Activated CD8-positive, alpha-beta memory T cell treated with anti-CD3 and anti-CD28 coated beads for 48 hours (primary cell): Measurements from ENCODE around the gene ETFA.
A peak's percentile ranks its signal among the peaks of the same experiment; 100 is the strongest.

Experiments used
- DNase-seq, 3 experiments: peaks; one replicate each; pipeline ENCODE4 v3.0.0-alpha.2; 2020; ENCODE audit warnings: low read depth in 2 of 3, low spot score in 2 of 3

The ETFA gene

GRCh38 chr15:76197703-76198455 is 113.4 kb downstream of the ETFA start:
- DNase-seq, result no peak

- no peak for DNase-seq
Observed at GRCh38 chr15:76196269-76197231, 114.7 kb downstream of the ETFA start.

GRCh38 chr15:76195506-76196268 is 115.6 kb downstream of the ETFA start:
- no peak for DNase-seq

DNA sequence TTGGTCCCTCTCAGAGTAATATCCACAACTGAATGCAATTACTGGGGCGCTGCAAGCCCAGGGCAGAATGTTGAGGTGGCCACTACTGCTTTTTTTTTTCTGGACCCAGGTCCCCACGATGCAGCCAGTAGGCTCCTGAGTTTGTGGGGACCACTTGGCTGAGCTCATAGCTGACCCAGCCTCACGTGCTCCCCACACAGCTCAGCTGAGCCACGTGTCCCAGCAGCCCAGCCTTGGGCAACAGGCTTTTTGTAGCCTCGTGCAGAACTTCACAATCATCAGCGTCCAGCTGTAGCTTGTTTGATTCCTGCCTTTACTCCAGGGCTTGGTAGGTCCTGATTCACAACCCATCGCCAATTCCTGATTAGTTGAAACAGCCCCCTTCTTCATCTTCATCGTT is 117.3 kb downstream of the ETFA start:
- no peak for DNase-seq

DNA sequence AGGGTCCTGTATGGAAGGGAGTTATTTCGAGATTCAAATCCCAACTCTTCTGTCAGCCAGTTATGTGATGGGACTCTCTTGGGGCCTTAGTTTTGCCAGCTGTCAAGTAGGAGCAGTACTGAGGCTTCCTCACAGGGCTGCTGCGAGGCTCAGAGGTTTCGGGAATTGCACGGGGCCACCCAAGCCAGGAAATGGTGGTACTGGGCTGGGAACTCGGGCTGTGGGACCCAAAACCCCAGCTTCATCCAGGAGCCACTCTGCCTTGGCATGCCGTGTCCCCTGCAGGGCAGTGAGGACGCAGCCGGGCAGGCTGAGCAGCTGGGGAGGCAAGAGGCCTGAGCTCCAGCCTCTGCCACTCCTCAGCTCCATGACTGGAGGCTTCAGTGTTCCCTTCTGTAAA is 118.6 kb downstream of the ETFA start:
- no peak for DNase-seq

GRCh38 chr15:76191539-76192244 is 119.6 kb downstream of the ETFA start:
- DNase-seq, result no peak

GRCh38 chr15:76190751-76191538 is 120.3 kb downstream of the ETFA start:
- peak; percentile 47 to 59 (median 54) for DNase-seq

DNA sequence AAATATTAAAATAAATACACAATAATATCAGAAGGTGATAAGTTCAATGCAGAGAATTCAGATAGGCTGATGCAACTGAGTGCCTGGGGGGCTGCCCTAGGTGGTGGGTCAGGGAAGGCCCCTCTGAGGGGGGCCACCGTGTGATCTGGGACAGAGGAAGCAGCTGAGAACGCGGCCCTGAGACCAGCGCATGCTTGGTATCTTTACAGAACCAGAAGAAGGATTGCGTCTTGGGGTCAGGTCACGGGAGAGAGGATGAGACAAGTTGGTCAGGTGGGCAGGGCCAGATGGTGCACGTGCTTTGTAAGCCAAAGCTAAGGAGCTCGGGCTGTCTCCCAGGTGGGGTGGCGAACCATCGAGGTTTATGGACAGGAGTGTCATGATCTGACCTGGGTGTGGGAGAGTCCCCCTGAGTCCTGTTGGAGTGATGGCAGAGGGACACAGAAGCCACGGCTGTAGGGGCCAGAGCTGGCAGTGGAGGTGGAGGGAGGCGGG is 121.2 kb downstream of the ETFA start:
- no peak for DNase-seq

GRCh38 chr15:76189106-76189505 is 122.2 kb downstream of the ETFA start:
- no peak for DNase-seq

DNA sequence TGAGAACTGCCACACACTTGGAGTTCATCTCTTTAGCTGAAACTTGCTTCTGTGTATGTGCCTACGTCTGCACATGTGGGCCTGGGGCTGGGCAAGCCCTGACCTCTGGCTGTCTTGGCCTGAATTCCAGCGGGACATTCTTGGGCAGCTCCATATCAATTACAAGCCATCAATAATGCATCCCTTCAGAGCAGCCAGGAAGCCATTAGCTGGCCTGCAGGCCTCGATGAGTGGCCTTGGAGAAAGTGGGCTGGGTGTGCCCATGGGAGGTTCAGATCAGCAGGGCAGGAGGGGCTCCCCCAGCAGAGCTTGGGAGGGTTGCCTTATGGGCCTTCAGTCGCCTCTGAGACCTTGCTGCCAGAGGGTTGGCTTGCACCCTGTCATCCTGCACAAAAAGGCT is 124.1 kb downstream of the ETFA start:
- no peak for DNase-seq

- no peak for DNase-seq
Observed at GRCh38 chr15:76185716-76186115, 125.6 kb downstream of the ETFA start.

- no peak for DNase-seq
Observed at GRCh38 chr15:76184650-76185035, 126.6 kb downstream of the ETFA start.

DNA sequence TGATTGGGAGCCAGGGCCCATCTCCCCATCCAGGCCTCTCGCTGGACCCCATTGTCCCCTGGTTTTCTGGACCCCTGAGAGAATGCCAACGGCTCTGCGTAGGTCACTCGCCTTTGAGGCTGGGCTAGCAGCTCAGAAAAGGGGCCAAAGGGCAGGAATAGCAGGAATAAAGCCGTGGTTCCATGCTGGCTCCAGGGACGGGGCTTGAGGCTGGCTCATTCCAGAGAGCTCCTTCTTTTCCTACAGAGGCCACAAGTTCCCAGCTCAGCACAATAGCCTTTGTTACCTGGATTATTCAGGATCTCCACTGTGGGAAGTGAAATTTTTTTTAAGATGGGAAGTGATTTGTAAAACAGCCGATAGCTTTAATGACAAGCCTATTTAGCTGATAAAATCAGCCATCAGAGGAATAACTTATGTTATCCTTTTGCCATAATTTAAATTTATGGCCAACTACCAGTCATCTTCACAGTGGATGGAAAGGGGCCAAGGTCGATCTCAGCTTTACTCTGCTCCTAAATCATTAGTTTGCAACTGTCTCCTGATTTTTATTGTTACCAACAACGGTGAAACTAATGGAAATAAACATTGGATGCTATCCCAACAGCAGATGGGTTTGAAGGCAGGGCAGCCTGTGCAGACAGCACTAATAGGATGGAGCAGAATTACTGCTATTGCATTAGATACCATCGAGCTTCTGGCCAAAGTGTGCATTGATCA is 127.2 kb downstream of the ETFA start:
- no peak for DNase-seq

GRCh38 chr15:76181705-76182107 is 129.6 kb downstream of the ETFA start:
- no peak for DNase-seq

DNA sequence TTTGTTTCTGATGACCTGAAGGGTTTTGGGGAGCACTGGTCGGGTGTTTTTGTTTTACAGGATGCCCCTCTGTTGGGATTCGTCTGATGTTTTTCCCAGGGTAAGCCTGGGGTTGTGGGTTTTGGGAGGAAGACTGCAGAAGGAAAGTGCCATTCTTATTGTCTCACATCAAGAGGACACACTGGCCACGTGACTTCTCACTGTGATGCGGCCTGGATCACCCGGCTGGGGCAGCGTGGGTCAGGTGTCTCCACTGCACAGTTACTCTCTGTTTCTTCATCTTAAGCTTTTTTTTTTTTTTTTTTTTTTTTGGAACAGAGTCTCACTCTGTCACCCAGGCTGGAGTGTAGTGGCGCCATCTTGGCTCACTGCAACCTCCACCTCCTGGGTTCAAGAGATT is 130.9 kb downstream of the ETFA start:
- DNase-seq, result no peak

DNA sequence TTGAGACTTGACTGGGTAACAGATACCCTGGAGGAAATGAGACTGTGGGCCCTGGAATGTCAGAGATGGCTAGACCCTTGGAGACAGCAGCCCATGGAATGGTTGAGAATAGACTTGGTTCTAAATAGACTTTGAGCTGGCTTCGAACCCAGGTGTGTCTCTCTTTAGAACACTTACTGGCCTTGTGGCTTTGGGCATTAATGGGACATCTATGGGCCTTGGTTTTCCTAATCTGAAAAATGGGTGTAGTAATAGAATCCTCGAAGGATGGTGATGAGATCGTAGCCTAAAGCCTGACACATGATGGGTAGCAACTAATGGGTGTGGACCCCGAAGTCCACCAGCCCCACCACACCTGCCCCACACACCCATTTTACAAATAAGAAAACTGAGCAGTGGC is 132.2 kb downstream of the ETFA start:
- DNase-seq, result no peak

DNA sequence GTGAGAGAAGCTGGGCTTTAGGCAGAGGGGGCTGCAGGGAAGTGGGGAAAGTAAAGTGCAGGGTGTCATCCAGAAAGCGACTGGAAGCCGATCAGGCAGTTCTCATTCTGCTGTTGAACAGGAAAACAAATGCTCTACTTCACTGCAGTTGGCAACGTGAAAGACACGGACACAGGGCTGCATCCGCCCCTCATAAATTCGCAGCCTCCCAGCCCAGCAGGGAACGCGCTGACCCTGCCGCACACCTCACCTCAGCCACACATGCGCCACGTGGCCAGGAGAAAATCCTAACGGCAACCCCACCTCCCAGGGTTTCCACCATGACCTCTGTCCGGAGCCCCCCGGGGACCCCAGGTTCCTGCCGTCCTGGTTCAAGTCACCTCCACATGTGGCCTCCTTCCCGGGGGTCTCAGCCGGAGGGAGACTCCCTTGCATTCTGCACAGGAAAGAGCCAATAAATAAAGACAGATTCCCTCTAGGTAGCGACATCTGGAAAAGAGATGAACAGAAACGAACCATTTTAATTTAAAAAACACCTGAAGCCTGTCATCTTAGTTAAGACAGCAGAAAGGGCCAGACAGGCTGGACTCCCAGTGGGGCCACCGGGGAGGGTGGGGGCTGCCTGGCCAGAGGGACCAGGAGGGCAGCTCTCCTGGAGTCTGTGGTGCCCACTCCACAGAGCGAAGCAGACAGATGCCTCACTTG is 132.8 kb downstream of the ETFA start:
- no peak for DNase-seq

DNA sequence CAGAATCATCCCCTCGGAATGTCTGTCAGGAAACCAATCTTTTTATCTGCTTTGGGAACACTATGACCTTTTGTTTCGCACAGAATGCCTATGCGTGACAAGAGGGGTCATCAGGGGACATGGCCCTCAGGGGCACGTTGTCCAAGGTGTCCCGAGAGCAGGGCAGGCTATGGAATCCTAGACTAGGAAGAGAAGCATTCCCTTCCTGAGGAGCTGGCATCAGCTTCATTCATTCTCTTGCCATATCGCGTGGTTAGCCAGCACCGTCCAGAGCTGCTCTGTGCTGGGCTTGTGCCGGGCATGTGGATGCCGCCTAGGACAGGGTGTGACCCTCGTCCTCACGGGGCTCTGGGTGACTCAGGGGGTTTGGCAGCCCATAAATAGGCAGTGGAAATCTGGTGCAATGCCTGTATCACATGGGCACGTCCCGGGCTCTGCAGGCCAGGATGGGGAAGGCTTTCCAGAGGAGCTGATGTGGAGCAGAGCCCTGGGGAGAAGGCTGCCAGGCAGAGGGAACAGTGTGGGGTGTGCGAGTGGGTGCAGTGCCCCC is 133.7 kb downstream of the ETFA start:
- DNase-seq, result no peak
